ENCODE measurements around the gene GHSR.

The GHSR gene

DNA sequence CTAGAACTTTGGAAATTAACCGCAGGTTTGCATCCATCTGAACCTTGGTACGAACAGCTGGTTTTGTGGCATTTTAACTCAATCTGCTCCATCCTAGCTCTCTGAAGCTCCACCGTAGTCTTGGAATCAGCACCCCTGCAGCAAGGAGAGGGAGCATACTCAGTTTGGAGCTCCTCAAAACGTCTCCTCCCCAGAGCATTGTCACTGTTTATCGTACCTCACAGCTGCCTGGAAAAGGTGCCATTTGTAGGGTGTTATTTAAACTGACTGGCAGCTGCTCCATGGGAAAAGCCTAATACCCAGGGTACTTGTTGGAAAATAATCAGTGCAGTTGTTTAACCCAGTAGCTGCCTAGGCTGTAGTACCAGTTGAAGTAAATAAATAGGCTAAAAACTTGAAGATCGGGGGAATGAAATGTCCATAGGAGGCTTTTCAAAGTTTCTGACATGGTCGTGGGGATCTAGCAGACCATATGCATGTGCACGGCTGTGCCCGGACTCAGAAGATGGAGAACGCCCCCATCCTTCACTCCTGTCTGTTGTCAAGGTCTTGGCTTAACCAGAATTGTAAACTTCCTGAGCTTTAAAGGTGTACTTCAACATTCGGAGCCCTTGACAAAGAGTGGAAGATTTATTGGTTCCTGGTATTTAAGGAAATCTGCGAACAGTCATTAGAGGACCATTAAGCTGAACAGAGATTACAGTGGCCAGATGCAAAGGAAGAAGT, 43.9 kb downstream of the GHSR start:
- H3K27ac ChIP-seq (ENCODE audit: low read length) = no peak overlapping the region
- H2AFZ ChIP-seq (ENCODE audit: low read depth, low read length) = no peak overlapping the region
- no peaks in the 10 kb centered on the region for H3K36me3 ChIP-seq (ENCODE audit: insufficient read depth, low read length)
- no peaks in the 10 kb centered on the region for H3K27me3 ChIP-seq (ENCODE audit: insufficient read depth, low read length, poor library complexity)
- H3K4me3 ChIP-seq (ENCODE audit: low read depth in 1 of 2, low read length in 2 of 2) = no peak overlapping the region
- TF ChIP-seq EZH2 (IDR thresholded peaks at IDR 0.05; ENCODE audit: borderline replicate concordance, low read depth, low read length, severe bottlenecking) (no peak), CTCF (IDR thresholded peaks at IDR 0.05; ENCODE audit: borderline replicate concordance, extremely low read depth, low read length, poor library complexity, severe bottlenecking) (no peak)
- H3K4me1 ChIP-seq (ENCODE audit: insufficient read depth, low read length) = no peaks in the 10 kb centered on the region
- no peak for ATAC-seq (ENCODE audit: insufficient read depth, low read depth)
- H3K9ac ChIP-seq (ENCODE audit: low read depth, low read length) = no peak overlapping the region
- H3K9me3 ChIP-seq (ENCODE audit: insufficient read depth, low read length, severe bottlenecking) = no peaks in the 10 kb centered on the region
- H3K4me2 ChIP-seq (ENCODE audit: insufficient read depth, low read length) = no peak overlapping the region
- DNase-seq = no peak
- no peaks in the 10 kb centered on the region for H4K20me1 ChIP-seq (ENCODE audit: insufficient read depth, low read length)
- no peaks in the 10 kb centered on the region for H3K79me2 ChIP-seq (ENCODE audit: insufficient read depth, low read length)

- H3K27ac ChIP-seq (ENCODE audit: low read length) = no peak overlapping the region
Observed at GRCh38 chr3:172402892-172403643, 45.2 kb downstream of the GHSR start.

DNA sequence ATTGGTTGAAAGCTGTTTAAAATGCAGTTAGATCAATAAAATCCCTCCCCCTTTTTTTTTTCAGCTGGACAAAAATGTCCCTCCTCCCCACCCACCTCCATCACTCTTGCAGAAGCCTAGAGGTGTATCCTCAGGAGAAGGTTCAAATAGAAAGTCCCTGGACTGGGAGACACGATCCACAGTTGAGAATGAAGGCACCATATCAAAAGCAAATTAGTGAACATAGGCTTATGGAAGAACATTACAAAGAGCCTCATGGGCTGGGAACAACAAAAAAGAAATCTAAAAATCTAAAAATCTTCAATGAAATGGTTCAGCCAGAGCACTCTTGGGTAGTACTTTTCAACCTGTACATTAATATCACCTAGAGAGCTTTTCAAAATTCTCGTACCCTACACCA, 46.2 kb downstream of the GHSR start:
- ATAC-seq (ENCODE audit: insufficient read depth, low read depth) (no peak), DNase-seq (no peak)
- Histone ChIP-seq H3K27ac (ENCODE audit: low read length) (no peak overlapping the region), H3K36me3 (ENCODE audit: insufficient read depth, low read length) (no peaks in the 10 kb centered on the region), H2AFZ (ENCODE audit: low read depth, low read length) (no peak overlapping the region), H3K79me2 (ENCODE audit: insufficient read depth, low read length) (no peaks in the 10 kb centered on the region), H3K9me3 (ENCODE audit: insufficient read depth, low read length, severe bottlenecking) (no peaks in the 10 kb centered on the region), H3K9ac (ENCODE audit: low read depth, low read length) (no peak overlapping the region), H3K4me1 (ENCODE audit: insufficient read depth, low read length) (no peaks in the 10 kb centered on the region), H3K4me2 (ENCODE audit: insufficient read depth, low read length) (no peak overlapping the region), H3K27me3 (ENCODE audit: insufficient read depth, low read length, poor library complexity) (no peaks in the 10 kb centered on the region), H3K4me3 (ENCODE audit: low read depth in 1 of 2, low read length in 2 of 2) (no peak overlapping the region), H4K20me1 (ENCODE audit: insufficient read depth, low read length) (no peaks in the 10 kb centered on the region)
- TF ChIP-seq EZH2 (IDR thresholded peaks at IDR 0.05; ENCODE audit: borderline replicate concordance, low read depth, low read length, severe bottlenecking) (no peak), CTCF (IDR thresholded peaks at IDR 0.05; ENCODE audit: borderline replicate concordance, extremely low read depth, low read length, poor library complexity, severe bottlenecking) (no peak)

More at GRCh38 chr3:172402892-172403643, 45.2 kb downstream of the GHSR start:
- H3K9me3 ChIP-seq (ENCODE audit: insufficient read depth, low read length, severe bottlenecking) = no peaks in the 10 kb centered on the region
- no peak overlapping the region for H3K4me2 ChIP-seq (ENCODE audit: insufficient read depth, low read length)
- no peaks in the 10 kb centered on the region for H3K27me3 ChIP-seq (ENCODE audit: insufficient read depth, low read length, poor library complexity)
- no peaks in the 10 kb centered on the region for H3K79me2 ChIP-seq (ENCODE audit: insufficient read depth, low read length)
- TF ChIP-seq EZH2 (IDR thresholded peaks at IDR 0.05; ENCODE audit: borderline replicate concordance, low read depth, low read length, severe bottlenecking) = no peak
- TF ChIP-seq CTCF (IDR thresholded peaks at IDR 0.05; ENCODE audit: borderline replicate concordance, extremely low read depth, low read length, poor library complexity, severe bottlenecking) = no peak
- H2AFZ ChIP-seq (ENCODE audit: low read depth, low read length) = no peak overlapping the region
- H3K9ac ChIP-seq (ENCODE audit: low read depth, low read length) = no peak overlapping the region
- H3K4me3 ChIP-seq (ENCODE audit: low read depth in 1 of 2, low read length in 2 of 2) = no peak overlapping the region
- H3K36me3 ChIP-seq (ENCODE audit: insufficient read depth, low read length) = no peaks in the 10 kb centered on the region
- no peaks in the 10 kb centered on the region for H4K20me1 ChIP-seq (ENCODE audit: insufficient read depth, low read length)
- H3K4me1 ChIP-seq (ENCODE audit: insufficient read depth, low read length) = no peaks in the 10 kb centered on the region
- ATAC-seq (ENCODE audit: insufficient read depth, low read depth) (no peak), DNase-seq (no peak)

Data from DND-41 (cell line).